IPS DF 6.9 (cell line): ENCODE data around the gene KCNH3.

Experiments
- DNase-seq: peaks from one replicate; pipeline ENCODE4 v3.0.0-alpha.2; 2013; ENCODE audit warnings: low read depth, low spot score
- H3K27ac ChIP-seq: one replicate; pipeline ENCODE4 v1.5.1; 2013; ENCODE audit warnings: low read length, control low read depth
- H3K27me3 ChIP-seq: 2 replicates; pipeline ENCODE4 v1.6.1; 2013; ENCODE audit warnings: mild to moderate bottlenecking, low read length; ENCODE audit not compliant: control insufficient read depth, insufficient read depth
- H3K36me3 ChIP-seq: 2 replicates; pipeline ENCODE4 v1.6.1; 2013; ENCODE audit warnings: low read length; ENCODE audit not compliant: control insufficient read depth, insufficient read depth
- H3K4me1 ChIP-seq: 2 replicates; pipeline ENCODE4 v1.6.1; 2013; ENCODE audit warnings: low read length; ENCODE audit not compliant: control insufficient read depth, insufficient read depth
- H3K4me3 ChIP-seq: 2 replicates; pipeline ENCODE4 v1.5.1; 2013; ENCODE audit warnings: mild to moderate bottlenecking, low read length
- H3K9me3 ChIP-seq: 2 replicates; pipeline ENCODE4 v1.6.1; 2013; ENCODE audit warnings: low read length, inconsistent platforms; ENCODE audit not compliant: control insufficient read depth, insufficient read depth
- WGBS: extraction: QIAGEN DNeasy Blood & Tissue Kit; methylation state at CpG from one replicate; pipeline ENCODE4 v1.1.7; 2013; ENCODE audit warnings: mixed read lengths, missing lambda C conversion rate; ENCODE audit not compliant: insufficient read length, insufficient coverage; 5-methylcytosine and 5-hydroxymethylcytosine counted together

The KCNH3 gene, protein sequence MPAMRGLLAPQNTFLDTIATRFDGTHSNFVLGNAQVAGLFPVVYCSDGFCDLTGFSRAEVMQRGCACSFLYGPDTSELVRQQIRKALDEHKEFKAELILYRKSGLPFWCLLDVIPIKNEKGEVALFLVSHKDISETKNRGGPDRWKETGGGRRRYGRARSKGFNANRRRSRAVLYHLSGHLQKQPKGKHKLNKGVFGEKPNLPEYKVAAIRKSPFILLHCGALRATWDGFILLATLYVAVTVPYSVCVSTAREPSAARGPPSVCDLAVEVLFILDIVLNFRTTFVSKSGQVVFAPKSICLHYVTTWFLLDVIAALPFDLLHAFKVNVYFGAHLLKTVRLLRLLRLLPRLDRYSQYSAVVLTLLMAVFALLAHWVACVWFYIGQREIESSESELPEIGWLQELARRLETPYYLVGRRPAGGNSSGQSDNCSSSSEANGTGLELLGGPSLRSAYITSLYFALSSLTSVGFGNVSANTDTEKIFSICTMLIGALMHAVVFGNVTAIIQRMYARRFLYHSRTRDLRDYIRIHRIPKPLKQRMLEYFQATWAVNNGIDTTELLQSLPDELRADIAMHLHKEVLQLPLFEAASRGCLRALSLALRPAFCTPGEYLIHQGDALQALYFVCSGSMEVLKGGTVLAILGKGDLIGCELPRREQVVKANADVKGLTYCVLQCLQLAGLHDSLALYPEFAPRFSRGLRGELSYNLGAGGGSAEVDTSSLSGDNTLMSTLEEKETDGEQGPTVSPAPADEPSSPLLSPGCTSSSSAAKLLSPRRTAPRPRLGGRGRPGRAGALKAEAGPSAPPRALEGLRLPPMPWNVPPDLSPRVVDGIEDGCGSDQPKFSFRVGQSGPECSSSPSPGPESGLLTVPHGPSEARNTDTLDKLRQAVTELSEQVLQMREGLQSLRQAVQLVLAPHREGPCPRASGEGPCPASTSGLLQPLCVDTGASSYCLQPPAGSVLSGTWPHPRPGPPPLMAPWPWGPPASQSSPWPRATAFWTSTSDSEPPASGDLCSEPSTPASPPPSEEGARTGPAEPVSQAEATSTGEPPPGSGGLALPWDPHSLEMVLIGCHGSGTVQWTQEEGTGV

DNA sequence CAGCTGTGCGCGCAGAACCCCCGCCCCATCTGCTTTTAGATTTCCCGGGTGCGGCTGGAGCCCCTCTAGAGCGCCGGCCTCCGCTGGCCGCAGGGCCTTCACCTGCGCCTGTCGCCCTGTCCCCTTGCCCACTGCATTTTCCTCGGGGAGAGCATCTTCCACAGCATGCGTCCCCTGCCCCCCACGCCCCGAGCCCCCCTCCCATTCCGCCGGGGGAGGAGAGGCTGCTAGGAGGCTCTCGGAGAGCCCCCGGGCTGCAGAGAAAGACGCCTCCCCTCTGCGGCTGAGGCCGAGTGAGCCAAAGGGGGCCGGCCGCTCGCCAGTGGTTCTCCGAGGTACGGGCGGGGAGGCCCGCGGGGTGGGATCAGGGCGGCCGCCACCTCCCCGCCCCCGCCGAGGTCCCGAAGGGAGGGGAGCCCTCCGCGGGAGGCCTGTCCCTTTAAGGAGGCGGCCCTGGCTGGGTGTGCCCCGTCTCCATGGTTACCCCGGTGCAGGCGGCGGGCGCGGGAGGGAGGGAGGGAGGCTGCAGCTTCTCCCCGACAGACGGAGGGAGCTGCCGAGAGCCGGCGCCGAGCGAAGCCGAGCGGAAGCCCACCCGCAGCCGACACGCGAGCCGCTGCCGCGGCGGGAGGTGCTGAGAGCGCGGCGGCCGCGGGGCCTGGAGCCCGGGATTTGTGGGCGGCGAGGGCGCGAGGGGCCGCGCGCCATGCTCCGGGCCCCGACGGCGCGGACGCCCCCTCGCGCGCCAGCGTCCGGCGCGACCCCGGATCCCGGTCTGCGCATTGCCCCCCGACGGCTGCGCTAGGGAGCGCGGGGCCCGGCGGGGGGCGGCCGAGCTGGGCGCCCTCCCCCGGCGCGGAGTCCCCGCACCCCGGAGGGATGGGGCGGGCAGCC lies at the start of gene KCNH3:
Gene KCNH3, plus strand, starts transcription at position 521 of the 894 bp plus-strand sequence. CDS start 387 bp downstream, outside the sequence.
- no CpG with 5 or more reads among the region's 107 CpGs for WGBS
- DNase-seq = no peak
- H3K4me3 ChIP-seq = peak within 1 kb of the TSS; percentile 34; the same call in 1 of the 2 replicates
- H3K27me3 ChIP-seq = peaks cover 69% of the 10 kb centered on the region
- no peaks in the 10 kb centered on the region for H3K36me3 ChIP-seq
- H3K4me1 ChIP-seq = peaks cover 3% of the 10 kb centered on the region; the same call in 1 of the 2 replicates
- no peaks in the 10 kb centered on the region for H3K9me3 ChIP-seq
- H3K27ac ChIP-seq = no peak within 1 kb of the TSS

DNA sequence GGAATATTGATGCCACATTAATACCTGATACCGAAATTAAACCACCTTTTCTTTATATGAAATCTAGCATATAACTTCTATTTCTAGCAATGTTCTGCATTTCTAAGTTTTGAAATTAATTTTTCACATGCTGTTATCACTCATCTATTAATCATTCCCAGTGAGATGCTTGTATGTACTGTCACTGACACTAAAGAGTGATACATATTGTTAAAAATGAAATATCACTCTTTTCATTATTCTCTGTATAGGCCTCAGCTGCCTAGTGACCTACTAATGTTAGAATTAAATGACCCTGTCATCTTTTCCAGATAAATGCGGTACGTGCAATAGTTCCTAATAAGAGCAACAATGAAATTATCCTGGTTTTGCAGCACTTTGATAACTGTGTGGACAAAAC lies 49.7 kb upstream of the KCNH3 start:
- no peaks in the 10 kb centered on the region for H3K27me3 ChIP-seq
- H3K27ac ChIP-seq = no peak overlapping the region
- H3K4me1 ChIP-seq = no peaks in the 10 kb centered on the region
- no peaks in the 10 kb centered on the region for H3K9me3 ChIP-seq
- no peak overlapping the region for H3K4me3 ChIP-seq
- DNase-seq = no peak
- no peaks in the 10 kb centered on the region for H3K36me3 ChIP-seq
- WGBS = no CpG with 5 or more reads among the region's 3 CpGs

DNA sequence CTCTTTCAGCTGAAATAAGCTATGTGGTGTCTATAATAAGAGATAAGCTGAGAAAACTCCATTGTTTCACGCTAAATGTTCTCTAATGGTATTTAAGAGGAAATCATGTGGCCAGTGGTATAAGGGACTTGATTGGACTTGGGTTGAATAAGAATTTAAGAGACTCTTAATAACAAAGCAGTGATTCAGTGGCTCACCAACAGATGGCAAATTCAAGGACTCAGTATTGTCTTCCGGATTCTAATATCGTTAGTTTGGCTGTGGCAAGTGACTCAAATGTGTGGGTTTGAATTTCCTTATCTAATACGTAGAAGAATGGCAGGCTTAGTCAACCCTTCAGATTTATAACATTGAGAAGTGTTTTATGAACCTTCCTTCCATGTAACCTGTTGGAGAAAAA lies 49.1 kb upstream of the KCNH3 start:
- Histone ChIP-seq H3K9me3 (no peaks in the 10 kb centered on the region), H3K36me3 (no peaks in the 10 kb centered on the region), H3K27ac (no peak overlapping the region), H3K4me1 (no peaks in the 10 kb centered on the region), H3K27me3 (no peaks in the 10 kb centered on the region), H3K4me3 (no peak overlapping the region)
- WGBS = no CpG with 5 or more reads among the region's 4 CpGs
- no peak for DNase-seq

DNA sequence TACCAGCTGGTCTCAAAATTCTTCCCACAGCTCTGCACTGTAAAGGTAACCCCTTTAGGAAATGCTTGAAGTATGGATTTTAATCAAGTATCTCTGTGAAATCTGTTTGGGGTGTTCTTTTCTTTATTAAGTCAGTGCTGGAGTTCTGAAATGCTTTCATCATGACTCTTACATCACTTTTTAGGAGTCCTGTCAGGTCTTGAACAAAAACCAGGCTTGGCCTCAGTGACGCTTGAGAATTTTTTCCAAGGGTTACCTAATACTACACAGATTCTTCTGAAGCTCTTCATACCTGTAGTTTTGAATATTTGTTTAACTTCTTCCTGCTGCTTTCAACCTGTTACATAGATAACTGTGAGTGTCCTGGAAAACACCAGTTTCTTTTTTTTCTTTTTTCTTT lies 47.0 kb upstream of the KCNH3 start:
- DNase-seq = no peak
- Histone ChIP-seq H3K36me3 (0 out of 2 replicates have a peak, but pooled peaks cover 3% of the 10 kb centered on the region), H3K4me3 (no peak overlapping the region), H3K27ac (no peak overlapping the region), H3K4me1 (no peaks in the 10 kb centered on the region), H3K27me3 (no peaks in the 10 kb centered on the region), H3K9me3 (no peaks in the 10 kb centered on the region)
- WGBS = no CpG with 5 or more reads among the region's 1 CpG

DNA sequence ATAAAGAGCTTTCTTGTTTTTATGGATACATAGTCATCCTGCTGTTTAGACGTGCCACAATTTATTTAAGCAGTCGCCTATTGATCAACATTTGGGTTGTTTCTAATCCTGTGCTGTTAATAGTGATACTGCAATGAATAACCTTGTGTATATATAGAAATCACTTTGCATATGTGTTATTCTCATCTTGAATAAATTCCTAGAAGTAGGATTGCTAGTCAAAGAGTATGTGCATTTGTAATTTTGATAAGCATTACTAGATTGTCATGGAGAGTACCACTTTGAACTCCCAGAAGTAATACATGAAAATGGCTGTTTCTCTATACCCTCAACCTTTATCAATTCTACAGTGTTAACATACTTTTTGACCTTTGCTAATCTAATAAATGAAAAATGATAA lies 44.9 kb upstream of the KCNH3 start:
- DNase-seq = no peak
- no peak overlapping the region for H3K4me3 ChIP-seq
- H3K4me1 ChIP-seq = no peaks in the 10 kb centered on the region
- H3K36me3 ChIP-seq = 0 out of 2 replicates have a peak, but pooled peaks cover 3% of the 10 kb centered on the region
- no peaks in the 10 kb centered on the region for H3K9me3 ChIP-seq
- no peak overlapping the region for H3K27ac ChIP-seq
- no CpG with 5 or more reads among the region's 2 CpGs for WGBS
- no peaks in the 10 kb centered on the region for H3K27me3 ChIP-seq

DNA sequence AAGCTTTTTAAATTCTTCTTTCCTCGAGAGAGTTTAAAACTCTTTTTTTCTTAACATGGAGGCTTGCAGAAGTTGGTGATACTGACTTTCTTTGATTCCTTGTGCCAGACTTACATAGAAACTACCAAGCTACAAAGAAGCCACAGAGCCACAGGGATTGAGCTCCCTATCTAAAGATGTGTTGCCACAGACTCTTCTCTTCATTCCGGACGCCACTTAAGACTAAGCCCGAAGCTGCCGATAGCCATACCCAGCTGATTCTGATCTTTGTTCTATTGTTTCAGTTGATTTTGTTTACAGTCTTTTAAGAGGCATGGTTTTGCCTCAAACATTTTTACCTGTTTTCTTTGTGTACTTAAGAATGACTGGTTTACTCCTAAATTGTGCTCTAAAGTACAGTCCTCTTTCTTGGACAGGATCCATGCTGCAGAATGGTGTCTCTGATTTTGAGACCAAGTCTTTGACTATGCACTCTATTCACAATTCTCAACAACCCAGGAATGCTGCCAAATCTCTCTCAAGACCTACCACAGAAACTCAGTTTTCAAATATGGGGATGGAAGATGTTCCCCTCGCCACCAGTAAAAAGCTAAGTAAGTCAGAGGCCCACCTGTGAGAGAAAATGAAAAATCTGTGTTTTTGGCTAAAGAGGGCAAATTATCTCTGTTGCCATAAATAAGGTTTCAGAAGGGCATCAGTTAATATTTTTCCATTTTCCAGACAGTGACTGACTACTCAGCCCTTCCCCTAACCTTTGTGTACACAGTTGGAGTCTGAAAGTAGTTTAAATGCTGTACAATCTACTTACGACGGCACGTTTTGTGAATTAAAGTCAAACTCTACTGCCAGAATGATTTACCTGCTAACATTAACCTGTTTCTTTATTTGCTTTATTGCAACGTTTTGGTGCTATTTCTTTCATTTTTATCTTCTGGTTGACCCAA lies 42.1 kb upstream of the KCNH3 start:
- Histone ChIP-seq H3K9me3 (no peaks in the 10 kb centered on the region), H3K4me1 (no peaks in the 10 kb centered on the region), H3K27ac (no peak overlapping the region), H3K4me3 (no peak overlapping the region), H3K36me3 (0 out of 2 replicates have a peak, but pooled peaks cover 3% of the 10 kb centered on the region), H3K27me3 (no peaks in the 10 kb centered on the region)
- WGBS = no CpG with 5 or more reads among the region's 10 CpGs
- no peak for DNase-seq

DNA sequence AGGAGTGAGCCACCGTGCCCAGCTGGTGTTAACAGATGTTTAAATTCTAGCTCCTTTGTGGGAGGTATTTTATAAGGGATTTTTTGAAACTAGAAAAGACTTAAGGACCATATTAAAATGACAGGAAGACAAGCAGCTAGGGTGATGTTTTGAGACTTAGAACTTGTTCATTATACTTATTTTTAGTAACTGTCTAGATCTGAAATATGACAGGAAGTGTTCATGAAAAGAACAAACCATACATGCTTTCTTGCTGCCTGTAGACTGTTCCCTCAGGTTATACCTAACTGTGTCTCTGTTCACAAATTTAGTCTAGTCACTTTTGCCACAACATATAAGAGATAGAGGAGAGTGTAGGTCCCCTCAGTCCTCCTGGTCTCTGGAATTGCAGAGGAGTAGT lies 36.9 kb upstream of the KCNH3 start:
- H3K36me3 ChIP-seq = no peaks in the 10 kb centered on the region
- WGBS = no CpG with 5 or more reads among the region's 1 CpG
- no peaks in the 10 kb centered on the region for H3K9me3 ChIP-seq
- H3K4me3 ChIP-seq = no peak overlapping the region
- H3K4me1 ChIP-seq = no peaks in the 10 kb centered on the region
- no peaks in the 10 kb centered on the region for H3K27me3 ChIP-seq
- DNase-seq = no peak
- H3K27ac ChIP-seq = no peak overlapping the region

DNA sequence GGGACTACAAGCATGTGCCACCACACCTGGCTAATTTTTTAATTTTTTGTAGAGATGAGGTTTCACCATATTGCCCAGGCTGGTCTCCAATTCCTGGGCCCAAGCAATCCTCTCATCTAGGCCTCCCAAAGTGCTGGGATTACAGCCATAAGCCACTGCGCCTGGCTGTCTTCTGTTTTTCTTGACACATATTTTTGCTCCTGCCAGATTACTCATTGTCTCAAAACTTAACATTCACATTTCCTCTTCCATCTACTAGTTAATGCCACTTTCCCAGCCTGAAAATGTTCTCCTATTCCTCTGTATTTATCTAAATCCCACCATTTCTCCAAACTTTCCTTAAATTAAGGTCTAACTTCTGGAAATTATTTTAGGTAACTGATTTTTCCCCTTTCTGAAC lies 36.2 kb upstream of the KCNH3 start:
- Histone ChIP-seq H3K4me1 (no peaks in the 10 kb centered on the region), H3K27ac (no peak overlapping the region), H3K9me3 (no peaks in the 10 kb centered on the region), H3K4me3 (no peak overlapping the region), H3K36me3 (no peaks in the 10 kb centered on the region), H3K27me3 (no peaks in the 10 kb centered on the region)
- no CpG with 5 or more reads among the region's 1 CpG for WGBS
- DNase-seq = no peak

DNA sequence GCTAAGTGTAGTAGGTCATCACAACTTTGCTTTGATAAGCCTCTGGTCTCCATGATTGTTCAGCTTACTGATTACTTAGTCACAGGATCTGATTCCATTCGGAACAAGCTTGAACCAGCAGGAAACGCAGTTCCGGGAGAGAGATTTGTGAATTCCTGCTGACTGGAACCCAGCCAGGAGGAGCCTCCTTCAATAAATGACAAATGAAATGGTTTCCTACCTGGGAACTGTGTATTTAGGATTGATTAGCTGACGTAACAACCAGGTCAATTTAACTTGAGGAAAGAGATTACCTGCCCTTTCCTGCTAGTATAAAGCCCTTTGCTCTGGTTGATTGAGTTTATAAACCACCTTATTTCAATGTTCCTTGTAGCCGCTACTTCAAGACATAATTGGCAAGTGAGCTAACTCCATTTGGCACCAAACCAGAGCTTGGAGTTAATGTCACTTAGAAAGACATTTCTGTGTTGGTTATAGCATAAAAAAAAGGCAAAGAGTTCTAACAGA lies 35.1 kb upstream of the KCNH3 start:
- WGBS = no CpG with 5 or more reads among the region's 5 CpGs
- no peak for DNase-seq
- H3K4me1 ChIP-seq = no peaks in the 10 kb centered on the region
- no peak overlapping the region for H3K4me3 ChIP-seq
- H3K9me3 ChIP-seq = no peaks in the 10 kb centered on the region
- H3K27ac ChIP-seq = no peak overlapping the region
- H3K27me3 ChIP-seq = no peaks in the 10 kb centered on the region
- no peaks in the 10 kb centered on the region for H3K36me3 ChIP-seq
